Measurements from ENCODE around the gene MRPL30. TPM values are rescaled to one million over a fixed set of nuclear protein-coding genes. Genes with fewer than 3 reads are reported as not detected.

The MRPL30 gene
- polyA plus RNA-seq, 1 of the 3 experiments (the other 2 are of a cell fraction), result 14.9 TPM

DNA sequence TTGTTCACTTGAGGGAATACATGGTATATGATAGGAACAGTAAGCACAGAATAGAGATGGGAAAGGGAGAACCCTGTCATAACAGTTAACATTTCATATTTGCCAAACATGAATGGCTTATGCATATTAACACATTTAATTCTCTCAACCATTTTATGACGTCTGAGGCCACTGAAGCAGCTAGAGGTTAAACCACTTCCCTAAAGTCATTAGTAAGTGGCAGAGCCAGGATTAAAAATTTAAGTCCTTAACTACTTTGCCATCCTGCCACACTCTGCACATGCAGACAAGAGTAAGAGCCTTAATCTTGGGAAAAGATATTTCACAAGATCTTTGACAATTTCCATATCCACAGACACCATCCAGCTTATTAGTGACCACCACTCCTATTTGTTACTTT is 24.1 kb upstream of the MRPL30 start (continued):
- no peak for TF ChIP-seq EZH2phosphoT487 (IDR thresholded peaks at IDR 0.05; ENCODE audit: borderline replicate concordance, low read depth)

DNA sequence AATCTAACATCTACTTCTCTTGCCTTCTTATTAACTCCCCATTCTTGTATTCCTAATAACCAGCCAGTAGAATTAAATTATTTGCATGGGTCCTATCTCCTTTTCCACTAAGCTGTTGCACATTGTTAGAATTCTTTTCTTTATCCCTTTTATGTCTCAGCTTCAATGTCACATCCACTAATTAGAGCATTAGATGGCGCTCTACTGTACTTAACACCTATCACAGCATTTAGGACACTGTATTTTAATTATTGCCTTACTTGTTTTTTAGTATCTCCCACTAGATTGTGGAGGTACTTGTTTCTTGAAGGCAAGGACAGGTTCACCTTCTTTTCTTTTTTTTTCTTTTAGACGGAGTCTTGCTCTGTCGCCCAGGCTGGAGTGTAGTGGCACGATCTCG is 22.4 kb upstream of the MRPL30 start:
- Histone ChIP-seq H3K9ac (no peak overlapping the region), H3K9me2 (no peaks in the 10 kb centered on the region), H3F3A (replicated peaks; ENCODE audit: insufficient read depth) (peaks cover 3% of the 10 kb centered on the region), H3K9me3 (no peaks in the 10 kb centered on the region), H4K20me1 (ENCODE audit: insufficient read depth) (no peaks in the 10 kb centered on the region), H3K27ac (ENCODE audit: low read depth in 2 of 2, low read length in 1 of 2) (no peak overlapping the region), H3K79me2 (ENCODE audit: insufficient read depth) (no peaks in the 10 kb centered on the region), H3K4me3 (ENCODE audit: low read depth in 2 of 2, low read length in 1 of 2) (no peak overlapping the region), H3K27me3 (ENCODE audit: insufficient read depth) (no peaks in the 10 kb centered on the region), H3K4me2 (no peak overlapping the region), H2AFZ (ENCODE audit: low read depth) (no peak overlapping the region), H3K4me1 (ENCODE audit: control insufficient read depth in 1 of 2, insufficient read depth in 2 of 2, low read depth in 1 of 2, low read length in 1 of 2) (peaks cover 0 to 8% of the 10 kb centered on the region in 2 experiments; a peak in 2 of 4 replicates), H3K36me3 (replicated peaks in 1 of 2; ENCODE audit: control insufficient read depth in 1 of 2, insufficient read depth in 2 of 2, low read length in 1 of 2) (peaks cover 6 to 31% of the 10 kb centered on the region in 2 experiments)
- POLR2A ChIA-PET, result no interaction called here
- WGBS (ENCODE audit: low lambda C conversion rate), result 95% methylated on average over 5 of the region's 5 CpGs
- no peak for DNase-seq
- TF ChIP-seq EP300 (IDR thresholded peaks at IDR 0.05; ENCODE audit: borderline replicate concordance in 1 of 2, low read depth in 1 of 2, low read length in 1 of 2), result no peak
- TF ChIP-seq TAF1 (IDR thresholded peaks at IDR 0.05; ENCODE audit: borderline replicate concordance, low read depth, low read length), result no peak
- TF ChIP-seq RFX5 (IDR thresholded peaks at IDR 0.05; ENCODE audit: low read length), result no peak
- TF ChIP-seq, protein P1, sequence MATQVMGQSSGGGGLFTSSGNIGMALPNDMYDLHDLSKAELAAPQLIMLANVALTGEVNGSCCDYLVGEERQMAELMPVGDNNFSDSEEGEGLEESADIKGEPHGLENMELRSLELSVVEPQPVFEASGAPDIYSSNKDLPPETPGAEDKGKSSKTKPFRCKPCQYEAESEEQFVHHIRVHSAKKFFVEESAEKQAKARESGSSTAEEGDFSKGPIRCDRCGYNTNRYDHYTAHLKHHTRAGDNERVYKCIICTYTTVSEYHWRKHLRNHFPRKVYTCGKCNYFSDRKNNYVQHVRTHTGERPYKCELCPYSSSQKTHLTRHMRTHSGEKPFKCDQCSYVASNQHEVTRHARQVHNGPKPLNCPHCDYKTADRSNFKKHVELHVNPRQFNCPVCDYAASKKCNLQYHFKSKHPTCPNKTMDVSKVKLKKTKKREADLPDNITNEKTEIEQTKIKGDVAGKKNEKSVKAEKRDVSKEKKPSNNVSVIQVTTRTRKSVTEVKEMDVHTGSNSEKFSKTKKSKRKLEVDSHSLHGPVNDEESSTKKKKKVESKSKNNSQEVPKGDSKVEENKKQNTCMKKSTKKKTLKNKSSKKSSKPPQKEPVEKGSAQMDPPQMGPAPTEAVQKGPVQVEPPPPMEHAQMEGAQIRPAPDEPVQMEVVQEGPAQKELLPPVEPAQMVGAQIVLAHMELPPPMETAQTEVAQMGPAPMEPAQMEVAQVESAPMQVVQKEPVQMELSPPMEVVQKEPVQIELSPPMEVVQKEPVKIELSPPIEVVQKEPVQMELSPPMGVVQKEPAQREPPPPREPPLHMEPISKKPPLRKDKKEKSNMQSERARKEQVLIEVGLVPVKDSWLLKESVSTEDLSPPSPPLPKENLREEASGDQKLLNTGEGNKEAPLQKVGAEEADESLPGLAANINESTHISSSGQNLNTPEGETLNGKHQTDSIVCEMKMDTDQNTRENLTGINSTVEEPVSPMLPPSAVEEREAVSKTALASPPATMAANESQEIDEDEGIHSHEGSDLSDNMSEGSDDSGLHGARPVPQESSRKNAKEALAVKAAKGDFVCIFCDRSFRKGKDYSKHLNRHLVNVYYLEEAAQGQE (IDR thresholded peaks at IDR 0.05; ENCODE audit: low read depth, low read length), result no peak
- no peak for TF ChIP-seq ELF1 (IDR thresholded peaks at IDR 0.05)
- TF ChIP-seq FOSL2 (IDR thresholded peaks at IDR 0.05; ENCODE audit: borderline replicate concordance, low read depth), result no peak
- TF ChIP-seq EZH2phosphoT487 (IDR thresholded peaks at IDR 0.05; ENCODE audit: borderline replicate concordance, low read depth), result no peak
- CTCF ChIA-PET, result interaction anchor here (0.8 to 1.7 kb wide), 2 partner anchors 10 to 22 kb away, joined by 3 to 4 read pairs; no protein-coding TSS in a partner anchor

DNA sequence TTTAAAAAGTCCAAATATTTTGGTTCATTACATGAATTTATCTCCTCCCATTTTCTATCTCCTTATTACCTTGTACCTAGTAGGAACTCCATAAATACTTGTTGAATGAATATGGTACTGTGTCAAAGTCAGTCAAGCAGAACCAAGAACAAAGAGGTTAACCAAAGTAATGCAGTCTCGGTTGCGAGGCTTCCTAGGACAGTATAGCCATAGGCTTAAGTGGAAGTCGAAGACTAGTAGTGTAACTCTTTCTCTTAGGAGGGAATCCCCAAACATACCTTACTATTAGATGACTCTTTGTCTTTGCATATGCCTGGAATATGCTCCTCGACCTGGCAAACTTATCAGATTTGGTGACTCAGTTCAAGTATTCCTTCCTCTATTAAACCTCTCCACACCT is 21.4 kb upstream of the MRPL30 start:
- no peaks in the 10 kb centered on the region for H3K9me3 ChIP-seq
- ChIA-PET POLR2A (no interaction called here), CTCF (no interaction called here)
- no peak overlapping the region for H3K9ac ChIP-seq
- H3K79me2 ChIP-seq (ENCODE audit: insufficient read depth), result no peaks in the 10 kb centered on the region
- H3K36me3 ChIP-seq (replicated peaks in 1 of 2; ENCODE audit: control insufficient read depth in 1 of 2, insufficient read depth in 2 of 2, low read length in 1 of 2), result peaks cover 6 to 31% of the 10 kb centered on the region in 2 experiments
- no peaks in the 10 kb centered on the region for H3K9me2 ChIP-seq
- peaks cover 6% of the 10 kb centered on the region for H3F3A ChIP-seq (replicated peaks; ENCODE audit: insufficient read depth)
- DNase-seq, result no peak
- H3K27ac ChIP-seq (ENCODE audit: low read depth in 2 of 2, low read length in 1 of 2), result no peak overlapping the region
- WGBS (ENCODE audit: low lambda C conversion rate), result 94% methylated on average over 4 of the region's 4 CpGs
- H3K27me3 ChIP-seq (ENCODE audit: insufficient read depth), result no peaks in the 10 kb centered on the region
- no peak overlapping the region for H2AFZ ChIP-seq (ENCODE audit: low read depth)
- TF ChIP-seq CHD2 (IDR thresholded peaks at IDR 0.05; ENCODE audit: low read length, partially characterized antibody) (no peak), SIN3A (IDR thresholded peaks at IDR 0.05; ENCODE audit: borderline replicate concordance, low read depth, low read length) (no peak), TAF1 (IDR thresholded peaks at IDR 0.05; ENCODE audit: borderline replicate concordance, low read depth, low read length) (no peak), FOXM1 (IDR thresholded peaks at IDR 0.05; ENCODE audit: low read depth) (no peak), MEF2A (IDR thresholded peaks at IDR 0.05; ENCODE audit: borderline replicate concordance, low read depth) (no peak), SMC3 (IDR thresholded peaks at IDR 0.05; ENCODE audit: low read depth, low read length) (no peak), FOXJ3 (CRISPR knock-in tag; IDR thresholded peaks at IDR 0.05) (no peak), EP300 (IDR thresholded peaks at IDR 0.05; ENCODE audit: borderline replicate concordance in 1 of 2, low read depth in 1 of 2, low read length in 1 of 2) (no peak), RFX5 (IDR thresholded peaks at IDR 0.05; ENCODE audit: low read length) (no peak), FOSL2 (IDR thresholded peaks at IDR 0.05; ENCODE audit: borderline replicate concordance, low read depth) (no peak)
- TF ChIP-seq, protein P2, sequence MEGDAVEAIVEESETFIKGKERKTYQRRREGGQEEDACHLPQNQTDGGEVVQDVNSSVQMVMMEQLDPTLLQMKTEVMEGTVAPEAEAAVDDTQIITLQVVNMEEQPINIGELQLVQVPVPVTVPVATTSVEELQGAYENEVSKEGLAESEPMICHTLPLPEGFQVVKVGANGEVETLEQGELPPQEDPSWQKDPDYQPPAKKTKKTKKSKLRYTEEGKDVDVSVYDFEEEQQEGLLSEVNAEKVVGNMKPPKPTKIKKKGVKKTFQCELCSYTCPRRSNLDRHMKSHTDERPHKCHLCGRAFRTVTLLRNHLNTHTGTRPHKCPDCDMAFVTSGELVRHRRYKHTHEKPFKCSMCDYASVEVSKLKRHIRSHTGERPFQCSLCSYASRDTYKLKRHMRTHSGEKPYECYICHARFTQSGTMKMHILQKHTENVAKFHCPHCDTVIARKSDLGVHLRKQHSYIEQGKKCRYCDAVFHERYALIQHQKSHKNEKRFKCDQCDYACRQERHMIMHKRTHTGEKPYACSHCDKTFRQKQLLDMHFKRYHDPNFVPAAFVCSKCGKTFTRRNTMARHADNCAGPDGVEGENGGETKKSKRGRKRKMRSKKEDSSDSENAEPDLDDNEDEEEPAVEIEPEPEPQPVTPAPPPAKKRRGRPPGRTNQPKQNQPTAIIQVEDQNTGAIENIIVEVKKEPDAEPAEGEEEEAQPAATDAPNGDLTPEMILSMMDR (IDR thresholded peaks at IDR 0.05), result no peak
- TF ChIP-seq, protein P1 (IDR thresholded peaks at IDR 0.05; ENCODE audit: low read depth, low read length), result no peak
- no peak overlapping the region for H3K4me2 ChIP-seq
- no peaks in the 10 kb centered on the region for H4K20me1 ChIP-seq (ENCODE audit: insufficient read depth)
- peaks cover 0 to 2% of the 10 kb centered on the region in 2 experiments; a peak in 2 of 4 replicates for H3K4me1 ChIP-seq (ENCODE audit: control insufficient read depth in 1 of 2, insufficient read depth in 2 of 2, low read depth in 1 of 2, low read length in 1 of 2)
- no peak overlapping the region for H3K4me3 ChIP-seq (ENCODE audit: low read depth in 2 of 2, low read length in 1 of 2)

All from SK-N-SH (cell line).